Activated gamma-delta T cell treated with anti-CD3 and anti-CD28 coated beads, Interleukin-2, amount 50 U/mL, for 16 hours (primary cell): ENCODE data around the gene PSMD14.
"Not testable (repeated sequence)": the region's sequence is repeated elsewhere in the genome, so short reads cannot be mapped to it uniquely, and the experiment has no call there.

Experiments
- DNase-seq: peaks from one replicate; pipeline ENCODE4 v3.0.0-alpha.2; 2020; ENCODE audit warnings: low read depth

Gene PSMD14

GRCh38 chr2:161308178-161308955, at the start of gene PSMD14:
Gene PSMD14, plus strand, starts transcription at chr2:161308425. Its CDS starts 10,401 bp downstream, at chr2:161318826.
- DNase-seq: peak; percentile 84

GRCh38 chr2:161265874-161266273, 42.4 kb upstream of the PSMD14 start:
- no peak for DNase-seq

- no peak for DNase-seq
These were observed 39.1 kb upstream of the PSMD14 start for GRCh38 chr2:161269111-161269510.

- DNase-seq: no peak
These were observed 35.0 kb upstream of the PSMD14 start for GRCh38 chr2:161273038-161273760.

- DNase-seq: not testable (repeated sequence)
These were observed 29.5 kb upstream of the PSMD14 start for GRCh38 chr2:161278564-161279229.

- DNase-seq: not testable (repeated sequence)
These were observed 28.9 kb upstream of the PSMD14 start for GRCh38 chr2:161279230-161279815.

GRCh38 chr2:161280906-161281323, 27.3 kb upstream of the PSMD14 start:
- DNase-seq: peak; percentile 18

- not testable (repeated sequence) for DNase-seq
These were observed 26.5 kb upstream of the PSMD14 start for GRCh38 chr2:161281615-161282310.

GRCh38 chr2:161282311-161282644, 25.9 kb upstream of the PSMD14 start:
- not testable (repeated sequence) for DNase-seq

- DNase-seq: no peak
These were observed 24.3 kb upstream of the PSMD14 start for GRCh38 chr2:161283926-161284325.

- no peak for DNase-seq
These were observed 4.6 kb upstream of the PSMD14 start for GRCh38 chr2:161303535-161304050.

GRCh38 chr2:161306919-161307318, 1.3 kb upstream of the PSMD14 start:
- DNase-seq: no peak

GRCh38 chr2:161307676-161308075, 549 bp upstream of the PSMD14 start:
- DNase-seq: no peak

GRCh38 chr2:161312996-161313395, 4.8 kb downstream of the PSMD14 start:
- no peak for DNase-seq

- no peak for DNase-seq
These were observed 7.2 kb downstream of the PSMD14 start for GRCh38 chr2:161315380-161315779.

GRCh38 chr2:161316701-161317100, 8.5 kb downstream of the PSMD14 start:
- DNase-seq: no peak

- DNase-seq: no peak
These were observed 13.9 kb downstream of the PSMD14 start for GRCh38 chr2:161321944-161322648.

- DNase-seq: no peak
These were observed 16.7 kb downstream of the PSMD14 start for GRCh38 chr2:161324876-161325275.

GRCh38 chr2:161327582-161327981, 19.4 kb downstream of the PSMD14 start:
- no peak for DNase-seq

GRCh38 chr2:161332371-161332967, 24.2 kb downstream of the PSMD14 start:
- no peak for DNase-seq

GRCh38 chr2:161335626-161336025, 27.4 kb downstream of the PSMD14 start:
- no peak for DNase-seq
